H4 (cell line): ENCODE results near the gene VWCE. TPM values are rescaled to one million over a fixed set of nuclear protein-coding genes. Genes with fewer than 3 reads are reported as not detected.
"Not testable (repeated sequence)": the region's sequence is repeated elsewhere in the genome, so short reads cannot be mapped to it uniquely, and the experiment has no call there.

Experiments
- DNase-seq: peaks from one replicate; pipeline ENCODE4 v3.0.0-alpha.2; 2015; ENCODE audit warnings: low spot score
- total RNA-seq: library from RNA; depleted of rRNA; stranded (reverse); fragments of >200 nt; shearing (Covaris generic); gene quantifications from 2 replicates; pipeline ENCODE4 v1.2.3, GENCODE V29; 2014

The VWCE gene
- total RNA-seq, 1 experiment from 2014 or later: 0.35 TPM

GRCh38 chr11:61254403-61255025 is 40.6 kb downstream of the VWCE start:
- DNase-seq: peak; percentile 30

- not testable (repeated sequence) for DNase-seq
Observed at GRCh38 chr11:61252332-61252731, 42.8 kb downstream of the VWCE start.

- not testable (repeated sequence) for DNase-seq
Observed at GRCh38 chr11:61250796-61251765, 44.0 kb downstream of the VWCE start.

- DNase-seq: not testable (repeated sequence)
Observed at GRCh38 chr11:61249201-61249600, 45.9 kb downstream of the VWCE start.

GRCh38 chr11:61248071-61248470 is 47.0 kb downstream of the VWCE start:
- not testable (repeated sequence) for DNase-seq

GRCh38 chr11:61245284-61245964 is 49.7 kb downstream of the VWCE start:
- not testable (repeated sequence) for DNase-seq

GRCh38 chr11:61241526-61241925 is 53.6 kb downstream of the VWCE start:
- DNase-seq: not testable (repeated sequence)

GRCh38 chr11:61240875-61241274 is 54.2 kb downstream of the VWCE start, which contains the start of gene PGA5:
PGA5 (plus strand) TSS chr11:61241175; CDS start chr11:61241227, 52 bp downstream.
- DNase-seq: not testable (repeated sequence)

GRCh38 chr11:61240288-61240687 is 54.8 kb downstream of the VWCE start:
- DNase-seq: not testable (repeated sequence)

- not testable (repeated sequence) for DNase-seq
Observed at GRCh38 chr11:61237130-61237529, 58.0 kb downstream of the VWCE start.

- DNase-seq: not testable (repeated sequence)
Observed at GRCh38 chr11:61232548-61233145, 62.5 kb downstream of the VWCE start.

GRCh38 chr11:61231585-61231984 is 63.5 kb downstream of the VWCE start:
- DNase-seq: not testable (repeated sequence)

GRCh38 chr11:61231033-61231432 is 64.1 kb downstream of the VWCE start:
- DNase-seq: not testable (repeated sequence)

- DNase-seq: not testable (repeated sequence)
Observed at GRCh38 chr11:61229458-61229857, 65.7 kb downstream of the VWCE start.

GRCh38 chr11:61226457-61227137 is 68.5 kb downstream of the VWCE start:
- not testable (repeated sequence) for DNase-seq

- DNase-seq: not testable (repeated sequence)
Observed at GRCh38 chr11:61222692-61223091, 72.4 kb downstream of the VWCE start.

GRCh38 chr11:61222047-61222446 is 73.1 kb downstream of the VWCE start, which contains the start of gene PGA4:
PGA4 (plus strand) TSS chr11:61222347; CDS start chr11:61222401, 54 bp downstream.
- DNase-seq: not testable (repeated sequence)

- not testable (repeated sequence) for DNase-seq
Observed at GRCh38 chr11:61219016-61219415, 76.1 kb downstream of the VWCE start.

GRCh38 chr11:61218306-61218705 is 76.8 kb downstream of the VWCE start:
- DNase-seq: not testable (repeated sequence)

GRCh38 chr11:61213711-61214324 is 81.3 kb downstream of the VWCE start:
- not testable (repeated sequence) for DNase-seq
